ENCODE measurements around the gene ARHGAP8.

- TF ChIP-seq CTCF (IDR thresholded peaks at IDR 0.05) (no peak), POLR2A (IDR thresholded peaks at IDR 0.05) (no peak)
These were observed 41.3 kb downstream of the ARHGAP8 start for GRCh38 chr22:44793506-44794172.
